ENCODE results near the gene SGMS1. TPM values are rescaled to one million over a fixed set of nuclear protein-coding genes. Genes with fewer than 3 reads are reported as not detected.

The SGMS1 gene
- polyA plus RNA-seq, 1 donor (not counting 4 experiments of a cell fraction or from before 2014, with no cell fraction given): 18.3 TPM

GRCh38 chr10:50346942-50347341, 276.8 kb downstream of the SGMS1 start:
- no peak overlapping the region for H3K4me3 ChIP-seq (ENCODE audit: control insufficient read depth in 2 of 3, extremely low read depth in 1 of 3, insufficient read depth in 2 of 3, low read depth in 1 of 3, low read length in 3 of 3)
- no peak overlapping the region for H3K9ac ChIP-seq (ENCODE audit: control insufficient read depth, extremely low read depth, insufficient read depth, low read length)
- FAIRE-seq (no peak), DNase-seq (ENCODE audit: low read depth, low spot score) (no peak)
- H4K20me1 ChIP-seq (ENCODE audit: control insufficient read depth, extremely low read depth, insufficient read depth, low read length): no peaks in the 10 kb centered on the region
- H3K4me2 ChIP-seq (ENCODE audit: control insufficient read depth, extremely low read depth, insufficient read depth, low read depth, low read length): no peak overlapping the region
- H3K9me3 ChIP-seq (ENCODE audit: control insufficient read depth, low read depth, low read length): no peaks in the 10 kb centered on the region
- H3K4me1 ChIP-seq (ENCODE audit: control insufficient read depth, extremely low read depth, insufficient read depth, low read length): no peaks in the 10 kb centered on the region
- peaks cover 6% of the 10 kb centered on the region for H3K79me2 ChIP-seq (ENCODE audit: control insufficient read depth, insufficient read depth, low read length)
- no peaks in the 10 kb centered on the region for H3K36me3 ChIP-seq (ENCODE audit: control insufficient read depth in 2 of 2, extremely low read depth in 1 of 2, insufficient read depth in 2 of 2, low read length in 2 of 2)
- no peaks in the 10 kb centered on the region for H3K27me3 ChIP-seq (ENCODE audit: control insufficient read depth, extremely low read depth, insufficient read depth, low read length)
- H3K9me1 ChIP-seq (ENCODE audit: control insufficient read depth, extremely low read depth, insufficient read depth, low read length): no peaks in the 10 kb centered on the region
- dilution Hi-C loops (cut with MboI; ENCODE audit: extremely low pct_ligation_motif_present, low sequenced_read_pairs): no loop called here
- TF ChIP-seq, protein P1, sequence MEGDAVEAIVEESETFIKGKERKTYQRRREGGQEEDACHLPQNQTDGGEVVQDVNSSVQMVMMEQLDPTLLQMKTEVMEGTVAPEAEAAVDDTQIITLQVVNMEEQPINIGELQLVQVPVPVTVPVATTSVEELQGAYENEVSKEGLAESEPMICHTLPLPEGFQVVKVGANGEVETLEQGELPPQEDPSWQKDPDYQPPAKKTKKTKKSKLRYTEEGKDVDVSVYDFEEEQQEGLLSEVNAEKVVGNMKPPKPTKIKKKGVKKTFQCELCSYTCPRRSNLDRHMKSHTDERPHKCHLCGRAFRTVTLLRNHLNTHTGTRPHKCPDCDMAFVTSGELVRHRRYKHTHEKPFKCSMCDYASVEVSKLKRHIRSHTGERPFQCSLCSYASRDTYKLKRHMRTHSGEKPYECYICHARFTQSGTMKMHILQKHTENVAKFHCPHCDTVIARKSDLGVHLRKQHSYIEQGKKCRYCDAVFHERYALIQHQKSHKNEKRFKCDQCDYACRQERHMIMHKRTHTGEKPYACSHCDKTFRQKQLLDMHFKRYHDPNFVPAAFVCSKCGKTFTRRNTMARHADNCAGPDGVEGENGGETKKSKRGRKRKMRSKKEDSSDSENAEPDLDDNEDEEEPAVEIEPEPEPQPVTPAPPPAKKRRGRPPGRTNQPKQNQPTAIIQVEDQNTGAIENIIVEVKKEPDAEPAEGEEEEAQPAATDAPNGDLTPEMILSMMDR (optimal IDR thresholded peaks at IDR 0.05 in 1 of 3, IDR thresholded peaks at IDR 0.05 in 1 of 3, conservative IDR thresholded peaks at IDR 0.05 in 1 of 3; ENCODE audit: extremely low read depth in 1 of 3, insufficient read depth in 2 of 3, low read length in 3 of 3): no peak
- no peak for TF ChIP-seq EZH2 (IDR thresholded peaks at IDR 0.05; ENCODE audit: low read length)
- H3K27ac ChIP-seq (ENCODE audit: control insufficient read depth, insufficient read depth, low read length): no peak overlapping the region
- H2AFZ ChIP-seq (ENCODE audit: control insufficient read depth, low read length): no peak overlapping the region

- Histone ChIP-seq H3K27ac (ENCODE audit: control insufficient read depth, insufficient read depth, low read length) (no peak overlapping the region), H3K79me2 (ENCODE audit: control insufficient read depth, insufficient read depth, low read length) (peaks cover 6% of the 10 kb centered on the region)
Observed at GRCh38 chr10:50345545-50345944, 278.2 kb downstream of the SGMS1 start.

More at GRCh38 chr10:50345545-50345944, 278.2 kb downstream of the SGMS1 start:
- Histone ChIP-seq H3K36me3 (ENCODE audit: control insufficient read depth in 2 of 2, extremely low read depth in 1 of 2, insufficient read depth in 2 of 2, low read length in 2 of 2) (peaks cover 0 to 2% of the 10 kb centered on the region in 2 experiments), H3K9me1 (ENCODE audit: control insufficient read depth, extremely low read depth, insufficient read depth, low read length) (no peaks in the 10 kb centered on the region), H3K9me3 (ENCODE audit: control insufficient read depth, low read depth, low read length) (no peaks in the 10 kb centered on the region), H3K4me3 (ENCODE audit: control insufficient read depth in 2 of 3, extremely low read depth in 1 of 3, insufficient read depth in 2 of 3, low read depth in 1 of 3, low read length in 3 of 3) (no peak overlapping the region), H3K27me3 (ENCODE audit: control insufficient read depth, extremely low read depth, insufficient read depth, low read length) (no peaks in the 10 kb centered on the region), H3K4me1 (ENCODE audit: control insufficient read depth, extremely low read depth, insufficient read depth, low read length) (no peaks in the 10 kb centered on the region), H3K4me2 (ENCODE audit: control insufficient read depth, extremely low read depth, insufficient read depth, low read depth, low read length) (no peak overlapping the region), H2AFZ (ENCODE audit: control insufficient read depth, low read length) (no peak overlapping the region), H4K20me1 (ENCODE audit: control insufficient read depth, extremely low read depth, insufficient read depth, low read length) (no peaks in the 10 kb centered on the region), H3K9ac (ENCODE audit: control insufficient read depth, extremely low read depth, insufficient read depth, low read length) (no peak overlapping the region)
- DNase-seq (ENCODE audit: low read depth, low spot score) (no peak), FAIRE-seq (no peak)
- TF ChIP-seq, protein P1 (optimal IDR thresholded peaks at IDR 0.05 in 1 of 3, IDR thresholded peaks at IDR 0.05 in 1 of 3, conservative IDR thresholded peaks at IDR 0.05 in 1 of 3; ENCODE audit: extremely low read depth in 1 of 3, insufficient read depth in 2 of 3, low read length in 3 of 3): no peak
- no peak for TF ChIP-seq EZH2 (IDR thresholded peaks at IDR 0.05; ENCODE audit: low read length)
- dilution Hi-C loops (cut with MboI; ENCODE audit: extremely low pct_ligation_motif_present, low sequenced_read_pairs): no loop called here
